Parathyroid adenoma (tissue), 2 donors: ENCODE data around the gene GPR142.

Source experiments
- H2AFZ ChIP-seq: fragments of 300-600 bp; sonication (generic); one replicate; pipeline ENCODE4 v1.7.0; 2017; ENCODE audit warnings: antibody characterized with exemption, mild to moderate bottlenecking
- H3K27ac ChIP-seq: fragments of 300-600 bp; sonication (generic); one replicate; pipeline ENCODE4 v1.7.0; 2017
- H3K27me3 ChIP-seq: fragments of 300-600 bp; sonication (generic); one replicate; pipeline ENCODE4 v1.7.0; 2017; ENCODE audit warnings: low read length; ENCODE audit not compliant: control insufficient read depth, insufficient read depth
- H3K36me3 ChIP-seq: fragments of 300-600 bp; sonication (generic); one replicate; pipeline ENCODE4 v1.7.0; 2017; ENCODE audit warnings: low read length; ENCODE audit not compliant: control insufficient read depth, insufficient read depth
- H3K4me1 ChIP-seq: fragments of 300-600 bp; sonication (generic); one replicate; pipeline ENCODE4 v1.7.0; 2017; ENCODE audit warnings: control low read depth
- H3K4me2 ChIP-seq: fragments of 300-600 bp; sonication (generic); one replicate; pipeline ENCODE4 v1.7.0; 2017; ENCODE audit warnings: low read length
- H3K4me3 ChIP-seq: fragments of 300-600 bp; sonication (generic); one replicate; pipeline ENCODE4 v1.7.0; 2017; ENCODE audit warnings: low read depth, low read length
- H3K79me2 ChIP-seq: fragments of 300-600 bp; sonication (generic); one replicate; pipeline ENCODE4 v1.7.0; 2017; ENCODE audit warnings: control low read depth
- H3K9ac ChIP-seq: fragments of 300-600 bp; sonication (generic); one replicate; pipeline ENCODE4 v1.7.0; 2017; ENCODE audit warnings: mild to moderate bottlenecking
- H3K9me3 ChIP-seq: fragments of 300-600 bp; sonication (generic); one replicate; pipeline ENCODE4 v1.7.0; 2017; ENCODE audit warnings: low read length; ENCODE audit not compliant: control insufficient read depth
- TF ChIP-seq, protein P1 (sequence below): fragments of 300-600 bp; sonication (generic); IDR thresholded peaks from one replicate; pipeline ENCODE4 v1.7.0; 2017; ENCODE audit warnings: antibody characterized with exemption, mild to moderate bottlenecking
- donor health status: primary hyperparathyroidism.

GPR142 gene

DNA sequence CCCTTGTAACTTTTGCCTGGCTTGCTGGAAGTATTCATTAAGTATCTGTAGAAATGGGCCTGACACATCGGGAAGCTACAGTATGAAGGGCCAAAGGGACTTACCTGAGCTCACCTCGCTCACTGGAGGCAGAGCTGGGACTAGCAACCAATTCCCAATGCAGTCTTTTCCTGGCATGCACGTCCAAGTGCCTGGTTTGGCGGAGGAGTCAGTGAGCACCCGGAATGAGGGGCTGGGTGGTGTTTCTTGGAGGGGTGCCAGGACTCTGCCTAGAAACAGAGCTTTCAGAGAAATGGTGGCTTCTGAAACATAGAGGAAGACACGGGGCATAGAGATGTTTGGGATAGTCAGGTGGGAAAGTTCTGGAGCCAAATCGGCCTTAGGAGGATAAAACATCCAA is 46.2 kb downstream of the GPR142 start:
- no peaks in the 10 kb centered on the region for H3K79me2 ChIP-seq

DNA sequence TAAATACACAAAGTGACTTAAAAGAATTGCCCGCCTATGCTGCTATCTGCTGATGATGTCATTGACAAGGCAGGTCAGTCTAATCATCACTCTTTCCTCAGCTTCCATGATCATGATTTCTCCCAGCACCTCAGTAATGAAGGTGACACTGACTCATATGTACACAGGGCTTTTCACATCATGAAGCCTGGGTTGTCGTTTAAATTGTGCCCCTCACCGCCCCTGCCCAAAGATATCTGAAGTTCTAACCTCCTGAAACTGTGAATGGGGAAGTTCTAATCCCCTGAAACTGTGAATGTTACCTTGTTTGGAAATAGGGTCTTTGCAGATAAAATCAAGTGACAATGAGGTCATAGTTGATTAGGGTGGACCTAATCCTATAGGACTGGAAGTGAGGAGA is 47.2 kb downstream of the GPR142 start:
- TF ChIP-seq, protein P1, sequence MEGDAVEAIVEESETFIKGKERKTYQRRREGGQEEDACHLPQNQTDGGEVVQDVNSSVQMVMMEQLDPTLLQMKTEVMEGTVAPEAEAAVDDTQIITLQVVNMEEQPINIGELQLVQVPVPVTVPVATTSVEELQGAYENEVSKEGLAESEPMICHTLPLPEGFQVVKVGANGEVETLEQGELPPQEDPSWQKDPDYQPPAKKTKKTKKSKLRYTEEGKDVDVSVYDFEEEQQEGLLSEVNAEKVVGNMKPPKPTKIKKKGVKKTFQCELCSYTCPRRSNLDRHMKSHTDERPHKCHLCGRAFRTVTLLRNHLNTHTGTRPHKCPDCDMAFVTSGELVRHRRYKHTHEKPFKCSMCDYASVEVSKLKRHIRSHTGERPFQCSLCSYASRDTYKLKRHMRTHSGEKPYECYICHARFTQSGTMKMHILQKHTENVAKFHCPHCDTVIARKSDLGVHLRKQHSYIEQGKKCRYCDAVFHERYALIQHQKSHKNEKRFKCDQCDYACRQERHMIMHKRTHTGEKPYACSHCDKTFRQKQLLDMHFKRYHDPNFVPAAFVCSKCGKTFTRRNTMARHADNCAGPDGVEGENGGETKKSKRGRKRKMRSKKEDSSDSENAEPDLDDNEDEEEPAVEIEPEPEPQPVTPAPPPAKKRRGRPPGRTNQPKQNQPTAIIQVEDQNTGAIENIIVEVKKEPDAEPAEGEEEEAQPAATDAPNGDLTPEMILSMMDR: no peak
- no peaks in the 10 kb centered on the region for H3K27me3 ChIP-seq
- H3K36me3 ChIP-seq: no peaks in the 10 kb centered on the region
- H3K4me3 ChIP-seq: no peak overlapping the region
- no peaks in the 10 kb centered on the region for H3K79me2 ChIP-seq
- no peak overlapping the region for H3K27ac ChIP-seq
- H3K9me3 ChIP-seq: no peaks in the 10 kb centered on the region
- H3K9ac ChIP-seq: no peak overlapping the region
- H2AFZ ChIP-seq: no peak overlapping the region
- H3K4me2 ChIP-seq: no peak overlapping the region
- no peaks in the 10 kb centered on the region for H3K4me1 ChIP-seq

More for the DNA sequence above, 46.2 kb downstream of the GPR142 start:
- H3K27me3 ChIP-seq: no peaks in the 10 kb centered on the region
- H2AFZ ChIP-seq: no peak overlapping the region
- no peak overlapping the region for H3K27ac ChIP-seq
- H3K4me1 ChIP-seq: no peaks in the 10 kb centered on the region
- no peak overlapping the region for H3K4me2 ChIP-seq
- H3K9ac ChIP-seq: no peak overlapping the region
- TF ChIP-seq, protein P1: no peak
- H3K4me3 ChIP-seq: no peak overlapping the region
- no peaks in the 10 kb centered on the region for H3K9me3 ChIP-seq
- H3K36me3 ChIP-seq: no peaks in the 10 kb centered on the region

DNA sequence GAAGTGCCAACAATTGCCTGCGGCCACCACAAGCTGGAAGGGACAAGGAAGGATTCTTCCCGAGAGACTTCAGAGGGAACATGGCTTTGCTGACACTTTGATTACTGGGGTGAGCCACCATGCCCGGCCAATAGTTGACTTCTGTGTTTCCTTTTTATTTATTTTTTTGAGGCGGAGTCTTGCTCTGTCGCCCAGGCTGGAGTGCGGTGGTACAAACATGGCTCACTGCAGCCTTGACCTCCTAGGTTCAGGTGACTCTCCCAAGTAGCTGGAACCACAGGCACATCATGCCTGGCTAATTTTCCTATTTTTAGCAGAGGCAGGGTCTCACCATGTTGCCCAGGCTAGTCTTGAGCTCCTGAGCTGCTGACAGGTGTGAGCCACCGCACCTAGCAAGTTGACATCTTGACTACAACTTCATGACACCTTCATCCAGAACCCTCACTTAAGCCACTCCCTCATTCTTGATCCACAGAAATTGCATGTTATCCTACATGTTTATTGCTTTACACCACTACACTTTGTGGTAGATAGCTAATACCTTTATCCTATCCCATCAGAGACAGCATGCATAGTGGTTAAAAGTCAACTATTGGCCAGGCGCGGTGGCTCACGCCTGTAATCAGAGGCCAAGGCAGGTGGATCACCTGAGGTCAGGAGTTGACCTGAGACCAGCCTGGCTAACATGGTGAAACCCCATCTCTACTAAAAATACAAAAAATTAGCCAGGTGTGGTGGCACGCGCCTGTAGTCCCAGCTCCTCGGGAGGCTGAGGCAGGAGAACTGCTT is 48.5 kb downstream of the GPR142 start:
- H3K79me2 ChIP-seq: no peaks in the 10 kb centered on the region
- H3K27me3 ChIP-seq: no peaks in the 10 kb centered on the region
- TF ChIP-seq, protein P1: no peak
- H3K27ac ChIP-seq: no peak overlapping the region
- H3K4me3 ChIP-seq: no peak overlapping the region
- H3K36me3 ChIP-seq: no peaks in the 10 kb centered on the region
- H2AFZ ChIP-seq: no peak overlapping the region
- no peaks in the 10 kb centered on the region for H3K9me3 ChIP-seq
- no peak overlapping the region for H3K9ac ChIP-seq
- H3K4me2 ChIP-seq: no peak overlapping the region
- H3K4me1 ChIP-seq: no peaks in the 10 kb centered on the region

DNA sequence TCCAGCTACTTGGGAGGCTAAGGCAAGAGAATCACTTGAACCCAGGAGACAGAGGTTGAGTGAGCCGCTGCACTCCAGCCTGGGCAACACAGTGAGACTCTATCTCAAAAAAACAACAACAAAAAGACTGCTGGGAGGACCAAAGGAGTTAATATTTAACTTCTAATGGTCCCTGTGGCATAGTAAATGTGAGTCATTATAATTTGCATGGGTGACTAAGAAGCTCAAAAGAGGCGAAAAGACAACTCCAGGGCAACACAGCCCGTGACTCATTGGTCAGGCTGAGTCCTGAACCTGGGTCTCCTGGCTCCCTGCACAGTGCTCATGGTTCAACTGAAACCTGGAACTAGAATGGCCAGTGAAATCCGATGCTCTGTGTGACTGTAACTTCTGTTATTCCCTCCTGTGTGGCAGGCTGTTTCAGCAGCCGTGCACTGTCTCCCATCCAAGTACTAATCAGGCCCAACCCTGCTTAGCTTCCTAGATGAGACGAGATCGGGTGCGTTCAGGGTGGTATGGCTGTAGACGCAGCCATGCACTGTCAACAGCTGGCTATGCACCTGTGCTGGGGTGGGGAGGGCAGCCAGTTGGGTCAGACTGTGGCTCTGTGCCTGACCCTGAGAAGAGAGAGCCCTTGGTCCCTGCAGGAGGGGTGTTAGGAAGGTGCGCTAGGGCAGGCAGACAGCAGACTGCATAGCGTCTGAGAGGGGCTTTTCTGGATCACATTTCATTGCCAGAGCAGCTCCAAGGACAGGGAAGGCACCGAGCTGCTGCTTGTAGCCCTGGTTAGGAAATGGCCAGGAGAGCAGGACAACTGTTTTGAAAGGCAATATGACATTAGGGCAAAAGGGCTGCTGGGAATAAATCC is 50.1 kb downstream of the GPR142 start:
- Histone ChIP-seq H3K27ac (no peak overlapping the region), H3K79me2 (no peaks in the 10 kb centered on the region), H3K27me3 (no peaks in the 10 kb centered on the region), H3K36me3 (no peaks in the 10 kb centered on the region), H3K4me1 (no peaks in the 10 kb centered on the region), H3K4me3 (no peak overlapping the region), H3K9ac (no peak overlapping the region), H3K4me2 (no peak overlapping the region), H2AFZ (no peak overlapping the region), H3K9me3 (no peaks in the 10 kb centered on the region)
- TF ChIP-seq, protein P1: no peak
